Measurements from ENCODE around the gene ATP9A.

DNA sequence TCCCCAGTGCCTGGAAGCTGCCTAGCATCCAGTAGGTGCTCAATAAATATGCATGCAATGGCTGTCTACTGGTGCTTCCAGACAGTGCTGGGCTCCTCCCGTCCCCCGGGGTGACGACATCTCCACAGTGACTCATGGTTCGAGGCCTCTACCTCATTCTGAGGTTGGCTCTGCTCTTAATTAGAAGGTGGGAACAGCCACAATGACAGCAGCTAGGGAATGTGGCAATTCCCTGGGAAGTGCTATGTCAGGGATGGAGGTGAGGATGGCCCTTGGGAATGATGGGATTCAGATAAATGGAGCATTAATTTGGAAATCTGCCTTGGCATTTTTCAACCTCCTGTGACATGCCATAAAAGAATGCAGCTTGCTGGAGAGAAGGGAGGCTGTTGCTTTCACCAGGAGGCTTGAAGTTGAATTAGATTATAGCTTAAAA is 182.2 kb downstream of the ATP9A start:
- TF ChIP-seq FOXP2 (optimal IDR thresholded peaks at IDR 0.05; ENCODE audit: borderline replicate concordance, extremely low read depth, extremely low read length, insufficient read depth) (no peak), SIN3A (IDR thresholded peaks at IDR 0.05; ENCODE audit: borderline replicate concordance, insufficient read depth, low read length) (no peak)

All from PFSK-1 (cell line).